SU-DHL-6 (cell line): ENCODE data around the gene KIAA0586.

Experiments used
- CTCF ChIP-seq: fragments of 200-600 bp; sonication (generic); IDR thresholded peaks from one replicate; pipeline ENCODE4 v1.5.1; 2017; ENCODE audit warnings: antibody characterized with exemption, mild to moderate bottlenecking, low read length, moderate library complexity; ENCODE audit not compliant: insufficient read depth, poor library complexity, severe bottlenecking
- EZH2phosphoT487 ChIP-seq: fragments of 200-600 bp; sonication (generic), shearing (Covaris generic); conservative IDR thresholded peaks from 2 replicates; pipeline ENCODE4 v1.6.1; 2018; ENCODE audit warnings: mild to moderate bottlenecking, antibody characterized with exemption, low read length, moderate library complexity, mixed read lengths

GRCh38 chr14:58455593-58456265 is 28.2 kb downstream of the KIAA0586 start:
- TF ChIP-seq CTCF (no peak), EZH2phosphoT487 (no peak)
